ENCODE results near the gene APBB2.
"Not testable (repeated sequence)": the region's sequence is repeated elsewhere in the genome, so short reads cannot be mapped to it uniquely, and the experiment has no call there.

The APBB2 gene

GRCh38 chr4:41155194-41155830, 59.0 kb downstream of the APBB2 start:
- no peak for DNase-seq

DNA sequence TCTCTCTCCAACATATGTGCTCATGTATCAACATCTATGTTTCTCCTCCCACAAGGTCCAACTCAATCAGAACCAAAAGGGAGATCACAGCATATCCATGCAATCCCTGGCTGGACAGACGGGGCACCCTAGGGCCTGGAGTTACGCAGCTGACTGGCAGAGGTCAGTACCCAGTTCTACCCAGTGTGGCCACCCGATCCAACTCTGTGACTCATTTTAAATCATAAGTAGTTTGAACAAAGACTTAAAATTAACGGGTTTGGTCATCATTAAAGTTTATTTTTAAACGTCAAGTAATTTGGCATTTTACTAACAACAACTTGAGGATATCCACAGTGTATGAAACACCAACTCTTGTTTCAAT, 59.5 kb downstream of the APBB2 start:
- DNase-seq = no peak

DNA sequence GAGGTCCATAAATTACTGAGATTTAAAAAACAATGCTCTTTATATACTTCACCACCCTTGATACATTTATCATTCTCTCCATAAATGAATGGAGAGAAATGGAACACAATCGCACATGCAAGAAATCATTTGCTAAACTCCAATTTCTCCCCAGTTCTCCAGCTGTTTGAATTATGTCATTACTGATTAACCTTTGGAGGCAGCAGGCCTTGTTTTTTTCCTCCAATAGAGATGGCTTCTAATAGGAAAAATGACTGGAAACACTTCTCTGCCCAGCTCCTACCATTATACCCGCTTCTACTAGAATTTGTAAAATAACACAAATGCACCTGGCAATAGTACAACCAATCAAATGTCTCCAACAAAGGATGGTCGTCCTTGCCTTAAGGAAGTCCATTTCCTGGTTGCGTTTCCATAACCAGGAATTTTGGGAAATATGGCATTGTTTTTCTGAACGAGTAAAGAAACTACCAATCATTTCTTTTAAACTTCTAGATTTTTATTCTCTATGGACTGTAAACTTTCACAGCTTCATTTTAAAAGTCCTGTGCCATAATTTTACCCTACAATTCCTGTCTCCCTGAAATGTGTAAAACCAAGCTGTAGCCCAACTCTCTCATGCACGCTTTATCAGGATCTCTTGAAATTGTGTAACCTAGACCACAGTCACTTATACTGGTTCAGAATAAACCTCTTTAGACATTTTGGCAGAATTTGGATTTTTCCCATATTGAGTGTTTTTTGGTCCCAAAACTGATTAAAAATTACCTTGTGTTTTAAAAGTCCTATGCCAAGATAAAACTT, 60.1 kb downstream of the APBB2 start:
- no peak for DNase-seq

DNA sequence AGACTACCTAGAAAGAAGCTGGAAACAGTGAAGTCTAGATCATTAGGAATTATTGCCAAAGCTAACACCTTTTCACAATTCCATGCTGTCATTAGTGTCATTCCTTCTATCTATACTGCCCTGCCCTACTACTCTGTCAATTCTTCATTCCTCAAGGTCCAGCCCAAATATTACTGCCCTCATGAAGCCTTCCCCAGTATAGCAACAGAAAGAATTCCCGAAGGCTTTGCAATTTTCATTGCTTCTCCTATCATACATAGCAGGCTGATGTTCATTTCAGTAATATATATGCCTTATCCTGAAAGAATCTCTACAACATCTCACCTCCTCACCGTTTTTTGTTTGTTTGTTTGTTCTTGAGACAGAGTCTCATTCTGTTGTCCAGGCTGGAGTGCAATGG, 63.9 kb downstream of the APBB2 start:
- DNase-seq = no peak

DNA sequence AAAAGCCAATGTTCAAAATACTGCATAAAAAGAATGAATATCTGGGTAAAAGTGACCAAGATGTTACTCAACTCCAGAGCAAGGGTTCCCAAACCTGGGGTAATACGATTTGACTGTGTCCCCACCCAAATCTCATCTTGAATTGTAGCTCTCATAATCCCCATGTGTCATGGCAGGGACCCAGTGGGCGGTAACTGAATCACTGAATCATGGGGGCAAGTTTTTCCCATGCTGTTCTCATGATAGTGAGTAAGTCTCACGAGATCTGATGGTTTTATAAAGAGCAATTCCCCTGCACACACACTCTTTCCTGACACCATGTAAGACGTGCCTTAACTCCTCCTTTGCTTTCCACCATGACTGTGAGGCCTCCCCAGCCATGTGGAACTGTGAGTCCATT, 64.8 kb downstream of the APBB2 start:
- not testable (repeated sequence) for DNase-seq

- no peak for DNase-seq
These were observed 65.4 kb downstream of the APBB2 start for GRCh38 chr4:41148931-41149330.

- no peak for DNase-seq
These were observed 66.0 kb downstream of the APBB2 start for GRCh38 chr4:41148292-41148691.

DNA sequence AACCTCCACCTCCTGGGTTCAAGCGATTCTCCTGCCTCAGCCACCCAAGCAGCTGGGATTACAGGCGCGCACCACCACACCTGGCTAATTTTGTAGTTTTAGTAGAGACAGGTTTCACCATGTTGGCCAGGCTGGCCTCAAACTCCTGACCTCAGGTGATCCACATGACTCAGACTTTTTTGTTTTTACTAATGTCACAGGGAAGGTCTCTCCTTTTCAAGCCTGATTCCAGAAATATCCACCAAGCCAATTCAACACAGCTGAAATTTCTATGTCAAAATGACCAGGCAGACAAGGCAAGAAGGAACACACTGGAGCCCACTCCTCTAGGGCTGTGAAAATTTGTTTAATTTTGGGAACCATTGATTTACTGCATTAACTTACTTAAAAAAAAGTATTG, 66.8 kb downstream of the APBB2 start:
- not testable (repeated sequence) for DNase-seq

DNA sequence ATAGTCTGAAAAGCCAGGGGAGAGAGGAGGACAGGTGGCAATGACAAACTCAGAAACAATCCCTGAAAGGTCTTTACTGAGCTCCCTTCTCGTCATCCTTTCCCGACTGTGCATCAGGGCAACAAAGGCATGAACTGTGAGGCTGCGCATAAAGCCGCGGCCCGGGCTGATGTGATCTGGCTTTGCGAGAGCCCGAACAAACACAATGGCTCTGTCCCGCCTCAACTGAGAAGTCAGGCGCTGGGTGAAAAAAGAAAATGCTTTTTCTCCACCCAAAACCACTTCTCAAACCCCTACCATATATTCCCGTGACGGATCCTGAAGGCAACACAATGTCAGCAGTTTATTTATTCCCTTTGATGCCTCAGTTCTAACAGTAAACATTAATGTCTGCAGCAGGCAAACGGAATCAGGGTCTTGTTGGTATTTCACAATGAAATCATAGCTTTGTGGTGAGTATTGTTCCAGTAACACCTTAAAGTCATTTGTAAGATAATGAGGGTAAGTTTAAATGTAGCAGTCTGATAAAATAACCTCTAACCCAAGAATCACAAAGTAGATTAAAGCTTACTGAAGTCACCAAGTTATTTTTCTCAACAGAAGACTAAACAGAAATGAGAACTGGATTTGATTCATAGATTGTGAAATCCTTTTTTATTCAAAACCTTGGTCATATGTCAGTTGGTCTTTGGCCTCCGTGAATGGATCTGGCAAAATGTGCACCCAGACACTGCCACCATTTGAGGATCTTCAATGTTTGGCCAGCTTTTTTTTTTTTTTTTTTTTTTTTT, 67.4 kb downstream of the APBB2 start:
- DNase-seq = no peak

DNA sequence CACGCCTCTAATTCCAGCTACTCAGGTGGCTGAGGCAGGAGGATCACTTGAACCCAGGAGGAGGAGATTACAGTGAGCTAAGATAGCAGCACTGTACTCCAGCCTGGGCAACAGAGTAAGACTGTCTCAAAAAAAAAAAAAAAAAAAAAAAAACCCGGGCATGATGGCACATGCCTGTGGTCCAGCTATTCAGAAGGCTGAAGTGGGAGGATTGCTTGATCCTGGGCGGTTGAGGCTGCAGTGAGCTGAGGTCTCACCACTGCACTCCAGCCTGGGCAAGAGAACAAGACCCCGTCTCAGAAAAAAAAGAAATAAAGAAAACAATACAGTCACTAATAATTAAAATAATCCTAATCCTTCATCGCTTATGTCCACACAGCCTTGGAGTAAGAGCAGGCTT, 68.1 kb downstream of the APBB2 start:
- DNase-seq = no peak

DNA sequence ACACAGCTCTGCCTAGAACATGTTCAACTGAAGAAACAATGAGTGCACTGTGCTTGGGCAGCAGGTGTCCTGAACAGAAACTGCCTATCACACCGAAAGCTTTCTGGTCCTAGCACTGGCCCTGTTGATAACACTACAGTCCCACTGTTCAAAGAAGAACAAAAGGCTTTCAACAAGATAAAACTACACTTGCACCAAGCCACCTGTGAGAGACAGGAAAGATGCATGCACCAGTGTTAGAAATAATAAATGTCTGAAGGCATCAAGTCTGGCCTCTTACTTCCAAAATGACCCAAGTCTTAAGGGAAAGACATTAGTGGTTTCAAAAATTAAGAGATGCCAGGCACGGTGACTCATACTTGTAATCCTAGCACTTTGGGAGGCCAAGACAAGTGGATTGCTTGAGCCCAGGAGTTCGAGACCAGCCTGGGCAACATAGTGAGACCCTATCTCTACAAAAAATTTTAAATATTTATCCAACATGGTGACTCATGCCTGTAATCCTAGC, 68.7 kb downstream of the APBB2 start:
- peak; percentile 54 for DNase-seq

GRCh38 chr4:41144812-41145211, 69.5 kb downstream of the APBB2 start:
- DNase-seq = no peak

- no peak for DNase-seq
These were observed 70.3 kb downstream of the APBB2 start for GRCh38 chr4:41144040-41144379.

- peak; percentile 89 for DNase-seq
These were observed 70.9 kb downstream of the APBB2 start for GRCh38 chr4:41143311-41144039.

DNA sequence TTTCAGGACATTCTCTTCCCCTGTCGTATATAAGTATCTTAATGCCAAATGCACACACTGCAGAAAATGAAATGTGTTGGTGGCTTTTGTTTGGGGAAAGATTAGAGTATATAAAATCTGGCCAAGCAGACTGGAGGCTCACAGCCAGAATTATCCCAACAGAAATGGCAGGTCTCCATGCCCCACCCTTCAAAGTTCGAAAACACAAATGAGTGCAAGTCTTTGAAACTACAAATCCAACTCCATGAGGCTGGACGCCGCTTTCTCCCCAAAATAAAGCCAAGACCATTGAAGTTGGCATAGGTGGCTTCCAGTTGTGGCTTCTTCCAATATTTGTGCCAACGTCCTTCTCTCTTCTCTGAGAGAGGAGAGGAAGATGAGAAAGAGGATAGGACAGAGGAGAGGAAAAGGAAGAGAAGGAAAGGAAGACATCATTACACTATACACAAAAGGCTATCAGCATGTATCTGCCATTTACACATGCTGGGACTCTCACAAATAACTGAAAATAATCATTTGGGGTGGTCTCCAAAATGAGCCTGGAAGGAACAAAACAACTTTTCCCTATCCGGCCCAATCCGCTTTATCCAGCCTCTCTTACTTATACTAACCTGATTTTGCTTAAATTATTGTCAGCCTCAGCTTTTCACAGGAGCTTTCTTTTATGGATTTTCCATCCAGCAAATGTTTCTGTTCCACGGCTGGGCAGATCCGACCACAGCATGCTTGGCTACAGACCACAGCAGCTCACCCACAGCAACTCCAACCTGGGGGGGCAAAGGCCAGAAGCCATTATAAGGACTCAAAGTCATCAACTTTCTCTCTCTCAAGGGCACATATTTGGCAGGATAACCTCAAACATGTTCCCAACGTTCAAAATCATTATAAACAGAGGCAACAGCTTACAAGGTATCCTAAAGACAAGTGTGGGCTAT, 71.7 kb downstream of the APBB2 start:
- peak; percentile 84 for DNase-seq

- peak; percentile 41 for DNase-seq
These were observed 72.4 kb downstream of the APBB2 start for GRCh38 chr4:41141900-41142299.

- DNase-seq = no peak
These were observed 73.9 kb downstream of the APBB2 start for GRCh38 chr4:41140410-41140809.

GRCh38 chr4:41137879-41138278, 76.5 kb downstream of the APBB2 start:
- DNase-seq = no peak

GRCh38 chr4:41136456-41136855, 77.9 kb downstream of the APBB2 start:
- DNase-seq = no peak

DNA sequence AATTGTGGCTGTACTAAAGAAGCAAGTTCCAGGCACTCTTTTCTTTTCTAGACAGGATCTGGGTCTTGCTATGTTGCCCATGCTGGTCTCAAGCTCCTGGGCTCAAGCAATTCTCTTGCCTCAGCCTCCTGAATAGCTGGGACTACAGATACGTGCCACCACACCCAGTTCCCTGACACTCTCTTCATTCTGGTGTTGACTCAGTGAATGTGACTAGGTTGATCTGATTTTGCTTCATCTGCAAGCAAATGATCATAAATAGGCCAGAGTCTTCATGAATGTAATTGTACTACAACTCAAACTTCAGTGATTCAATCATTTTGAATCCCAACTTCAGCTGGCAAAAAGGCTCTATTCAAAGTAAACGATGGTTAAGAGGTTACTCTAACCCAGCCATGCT, 78.5 kb downstream of the APBB2 start:
- no peak for DNase-seq

GRCh38 chr4:41134581-41134980, 79.8 kb downstream of the APBB2 start:
- no peak for DNase-seq

- no peak for DNase-seq
These were observed 80.8 kb downstream of the APBB2 start for GRCh38 chr4:41133454-41134018.
